ENCODE data around the gene PCDH9.

The PCDH9 gene

GRCh38 chr13:66347486-66348117 lies 882.5 kb downstream of the PCDH9 start:
- TF ChIP-seq SIN3A (IDR thresholded peaks at IDR 0.05; ENCODE audit: borderline replicate concordance, insufficient read depth, low read length): no peak
- no peak for TF ChIP-seq POLR2AphosphoS5 (IDR thresholded peaks at IDR 0.05; ENCODE audit: low read depth, low read length)
- TF ChIP-seq FOXP2 (optimal IDR thresholded peaks at IDR 0.05; ENCODE audit: borderline replicate concordance, extremely low read depth, extremely low read length, insufficient read depth): no peak
- TF ChIP-seq TAF1 (IDR thresholded peaks at IDR 0.05; ENCODE audit: borderline replicate concordance, insufficient read depth, low read length): no peak
- no peak for TF ChIP-seq REST (IDR thresholded peaks at IDR 0.05; ENCODE audit: insufficient read depth in 1 of 2, low read depth in 2 of 2, low read length in 2 of 2)

GRCh38 chr13:66345971-66346370 lies 884.2 kb downstream of the PCDH9 start:
- TF ChIP-seq FOXP2 (optimal IDR thresholded peaks at IDR 0.05; ENCODE audit: borderline replicate concordance, extremely low read depth, extremely low read length, insufficient read depth) (no peak), SIN3A (IDR thresholded peaks at IDR 0.05; ENCODE audit: borderline replicate concordance, insufficient read depth, low read length) (no peak), TAF1 (IDR thresholded peaks at IDR 0.05; ENCODE audit: borderline replicate concordance, insufficient read depth, low read length) (no peak), REST (IDR thresholded peaks at IDR 0.05; ENCODE audit: insufficient read depth in 1 of 2, low read depth in 2 of 2, low read length in 2 of 2) (no peak), POLR2AphosphoS5 (IDR thresholded peaks at IDR 0.05; ENCODE audit: low read depth, low read length) (no peak)

- TF ChIP-seq TAF1 (IDR thresholded peaks at IDR 0.05; ENCODE audit: borderline replicate concordance, insufficient read depth, low read length) (no peak), POLR2AphosphoS5 (IDR thresholded peaks at IDR 0.05; ENCODE audit: low read depth, low read length) (no peak), FOXP2 (optimal IDR thresholded peaks at IDR 0.05; ENCODE audit: borderline replicate concordance, extremely low read depth, extremely low read length, insufficient read depth) (no peak), REST (IDR thresholded peaks at IDR 0.05; ENCODE audit: insufficient read depth in 1 of 2, low read depth in 2 of 2, low read length in 2 of 2) (no peak), SIN3A (IDR thresholded peaks at IDR 0.05; ENCODE audit: borderline replicate concordance, insufficient read depth, low read length) (no peak)
These were observed 884.7 kb downstream of the PCDH9 start for GRCh38 chr13:66345518-66345810.

GRCh38 chr13:66344805-66345517 lies 885.2 kb downstream of the PCDH9 start:
- TF ChIP-seq SIN3A (IDR thresholded peaks at IDR 0.05; ENCODE audit: borderline replicate concordance, insufficient read depth, low read length) (no peak), TAF1 (IDR thresholded peaks at IDR 0.05; ENCODE audit: borderline replicate concordance, insufficient read depth, low read length) (no peak), POLR2AphosphoS5 (IDR thresholded peaks at IDR 0.05; ENCODE audit: low read depth, low read length) (no peak)

- TF ChIP-seq SIN3A (IDR thresholded peaks at IDR 0.05; ENCODE audit: borderline replicate concordance, insufficient read depth, low read length): no peak
- TF ChIP-seq REST (IDR thresholded peaks at IDR 0.05; ENCODE audit: insufficient read depth in 1 of 2, low read depth in 2 of 2, low read length in 2 of 2): no peak
- no peak for TF ChIP-seq TAF1 (IDR thresholded peaks at IDR 0.05; ENCODE audit: borderline replicate concordance, insufficient read depth, low read length)
- no peak for TF ChIP-seq FOXP2 (optimal IDR thresholded peaks at IDR 0.05; ENCODE audit: borderline replicate concordance, extremely low read depth, extremely low read length, insufficient read depth)
- TF ChIP-seq POLR2AphosphoS5 (IDR thresholded peaks at IDR 0.05; ENCODE audit: low read depth, low read length): no peak
These were observed 886.8 kb downstream of the PCDH9 start for GRCh38 chr13:66343224-66343828.
